ENCODE data around the gene ADSS1. TPM values are rescaled to one million over a fixed set of nuclear protein-coding genes. Genes with fewer than 3 reads are reported as not detected.

The ADSS1 gene
- polyA plus RNA-seq, 1 of the 3 experiments (the other 2 are of a cell fraction) = 14.3 TPM

DNA sequence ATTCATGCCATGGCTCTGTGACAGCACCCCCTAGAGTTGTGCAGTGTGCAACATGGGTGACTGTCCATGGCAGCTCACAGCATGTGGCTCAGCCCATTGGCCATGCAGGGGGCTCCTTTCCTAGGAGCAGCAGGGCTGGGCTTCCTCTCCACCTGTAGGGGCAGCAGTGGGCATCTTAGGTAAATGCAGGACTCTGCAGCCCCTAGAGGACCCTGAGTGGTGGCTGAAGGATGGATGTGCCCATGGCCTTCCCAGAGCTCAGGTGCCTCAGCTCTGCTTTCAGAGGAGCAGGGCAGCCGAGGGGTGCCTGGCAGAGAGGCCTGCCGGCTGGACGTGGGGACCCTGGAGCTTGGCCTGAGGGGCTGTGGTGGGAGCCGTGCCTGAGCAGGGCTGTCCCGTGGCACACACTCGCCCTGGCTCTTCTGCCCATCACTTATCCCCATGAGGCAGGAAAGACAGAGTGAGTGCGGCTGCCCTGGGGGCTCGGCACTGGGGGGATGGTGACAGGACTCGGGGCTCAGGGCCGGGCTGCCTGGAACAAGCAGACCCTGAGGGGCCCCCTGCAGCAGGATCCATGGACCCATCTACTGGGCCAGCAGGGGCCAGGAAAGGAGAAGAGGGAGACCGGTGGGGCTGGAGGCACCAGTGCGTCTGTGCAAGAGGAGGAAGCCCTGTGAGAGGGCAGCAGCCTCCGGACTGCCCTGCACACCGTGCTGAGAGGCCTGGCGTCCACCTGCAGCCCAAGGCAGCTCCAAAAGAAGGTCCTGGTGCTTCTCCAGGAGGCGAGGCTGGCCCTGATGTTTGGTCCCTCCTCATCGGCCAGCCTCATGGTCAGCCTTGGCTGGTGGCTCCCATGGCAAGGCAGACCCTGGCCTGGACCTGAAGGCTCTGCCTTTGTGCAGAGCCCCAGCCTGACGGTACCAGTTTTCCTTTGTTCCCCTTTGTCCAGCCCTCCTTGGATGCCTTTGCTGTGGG lies 7.6 kb downstream of the ADSS1 start:
- no peak overlapping the region for H3K4me2 ChIP-seq
- WGBS (ENCODE audit: low lambda C conversion rate) = 94% methylated on average over 11 of the region's 18 CpGs
- H3K9ac ChIP-seq = no peak overlapping the region
- CTCF ChIA-PET = interaction anchor here (1.0 to 4.4 kb wide), 7 partner anchors 7 to 95 kb away, joined by 3 to 21 read pairs (median 5); partner anchors contain the start of genes ADSS1 and SIVA1
- H4K20me1 ChIP-seq (ENCODE audit: insufficient read depth) = no peaks in the 10 kb centered on the region
- DNase-seq = peak; percentile 75
- no peaks in the 10 kb centered on the region for H3K27me3 ChIP-seq (ENCODE audit: insufficient read depth)
- H3K4me3 ChIP-seq (ENCODE audit: low read depth in 2 of 2, low read length in 1 of 2) = no peak overlapping the region
- H2AFZ ChIP-seq (ENCODE audit: low read depth) = no peak overlapping the region
- no peaks in the 10 kb centered on the region for H3F3A ChIP-seq (replicated peaks; ENCODE audit: insufficient read depth)
- H3K27ac ChIP-seq (ENCODE audit: low read depth in 2 of 2, low read length in 1 of 2) = no peak overlapping the region
- H3K36me3 ChIP-seq (replicated peaks in 1 of 2; ENCODE audit: control insufficient read depth in 1 of 2, insufficient read depth in 2 of 2, low read length in 1 of 2) = no peaks in the 10 kb centered on the region
- H3K4me1 ChIP-seq (ENCODE audit: control insufficient read depth in 1 of 2, insufficient read depth in 2 of 2, low read depth in 1 of 2, low read length in 1 of 2) = peaks cover 0 to 9% of the 10 kb centered on the region in 2 experiments; a peak in 1 of 4 replicates
- TF ChIP-seq, protein P1, sequence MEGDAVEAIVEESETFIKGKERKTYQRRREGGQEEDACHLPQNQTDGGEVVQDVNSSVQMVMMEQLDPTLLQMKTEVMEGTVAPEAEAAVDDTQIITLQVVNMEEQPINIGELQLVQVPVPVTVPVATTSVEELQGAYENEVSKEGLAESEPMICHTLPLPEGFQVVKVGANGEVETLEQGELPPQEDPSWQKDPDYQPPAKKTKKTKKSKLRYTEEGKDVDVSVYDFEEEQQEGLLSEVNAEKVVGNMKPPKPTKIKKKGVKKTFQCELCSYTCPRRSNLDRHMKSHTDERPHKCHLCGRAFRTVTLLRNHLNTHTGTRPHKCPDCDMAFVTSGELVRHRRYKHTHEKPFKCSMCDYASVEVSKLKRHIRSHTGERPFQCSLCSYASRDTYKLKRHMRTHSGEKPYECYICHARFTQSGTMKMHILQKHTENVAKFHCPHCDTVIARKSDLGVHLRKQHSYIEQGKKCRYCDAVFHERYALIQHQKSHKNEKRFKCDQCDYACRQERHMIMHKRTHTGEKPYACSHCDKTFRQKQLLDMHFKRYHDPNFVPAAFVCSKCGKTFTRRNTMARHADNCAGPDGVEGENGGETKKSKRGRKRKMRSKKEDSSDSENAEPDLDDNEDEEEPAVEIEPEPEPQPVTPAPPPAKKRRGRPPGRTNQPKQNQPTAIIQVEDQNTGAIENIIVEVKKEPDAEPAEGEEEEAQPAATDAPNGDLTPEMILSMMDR (IDR thresholded peaks at IDR 0.05) = peak; percentile 46
- no peak for TF ChIP-seq RXRA (IDR thresholded peaks at IDR 0.05; ENCODE audit: borderline replicate concordance, low read depth)
- POLR2A ChIA-PET = interaction anchor here (1.0 kb wide), 1 partner anchor 21 kb away, joined by 3 read pairs; the partner anchor contains the start of gene SIVA1
- no peaks in the 10 kb centered on the region for H3K9me3 ChIP-seq
- H3K9me2 ChIP-seq = no peaks in the 10 kb centered on the region
- H3K79me2 ChIP-seq (ENCODE audit: insufficient read depth) = no peaks in the 10 kb centered on the region

DNA sequence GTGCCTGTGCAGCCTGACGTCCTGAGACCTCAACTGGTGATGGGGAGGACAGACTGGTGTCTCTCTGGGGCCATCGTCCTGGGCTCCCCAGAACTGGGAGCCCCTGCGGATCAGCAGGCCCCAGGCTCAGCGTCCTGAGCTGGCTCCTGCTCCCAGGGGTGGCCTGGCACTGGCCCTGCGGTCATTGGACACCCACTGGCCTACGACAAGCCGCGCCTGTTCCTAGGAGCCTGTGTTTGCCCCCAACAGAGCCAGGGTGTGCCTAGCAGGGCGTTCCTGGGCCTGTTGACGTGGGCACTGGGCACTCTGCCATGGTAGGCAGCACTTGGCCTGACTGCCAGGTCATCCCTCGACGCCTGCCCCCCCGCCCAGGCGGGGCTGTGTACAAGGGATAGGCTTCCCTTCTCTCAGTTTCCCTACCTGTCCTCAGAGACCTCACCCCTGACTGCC lies 8.4 kb downstream of the ADSS1 start:
- H4K20me1 ChIP-seq (ENCODE audit: insufficient read depth) = no peaks in the 10 kb centered on the region
- H3K9me2 ChIP-seq = no peaks in the 10 kb centered on the region
- WGBS (ENCODE audit: low lambda C conversion rate) = 60% methylated on average over 6 of the region's 14 CpGs
- H3F3A ChIP-seq (replicated peaks; ENCODE audit: insufficient read depth) = no peaks in the 10 kb centered on the region
- no peak overlapping the region for H2AFZ ChIP-seq (ENCODE audit: low read depth)
- CTCF ChIA-PET = interaction anchor here (1.1 to 4.4 kb wide), 3 partner anchors 8 to 20 kb away, joined by 5 to 21 read pairs (median 5); partner anchors contain the start of genes ADSS1 and SIVA1
- H3K4me1 ChIP-seq (ENCODE audit: control insufficient read depth in 1 of 2, insufficient read depth in 2 of 2, low read depth in 1 of 2, low read length in 1 of 2) = peaks cover 0 to 6% of the 10 kb centered on the region in 2 experiments; a peak in 1 of 4 replicates
- H3K9ac ChIP-seq = no peak overlapping the region
- TF ChIP-seq NFIC (IDR thresholded peaks at IDR 0.05; ENCODE audit: borderline replicate concordance) = no peak
- TF ChIP-seq, protein P2, sequence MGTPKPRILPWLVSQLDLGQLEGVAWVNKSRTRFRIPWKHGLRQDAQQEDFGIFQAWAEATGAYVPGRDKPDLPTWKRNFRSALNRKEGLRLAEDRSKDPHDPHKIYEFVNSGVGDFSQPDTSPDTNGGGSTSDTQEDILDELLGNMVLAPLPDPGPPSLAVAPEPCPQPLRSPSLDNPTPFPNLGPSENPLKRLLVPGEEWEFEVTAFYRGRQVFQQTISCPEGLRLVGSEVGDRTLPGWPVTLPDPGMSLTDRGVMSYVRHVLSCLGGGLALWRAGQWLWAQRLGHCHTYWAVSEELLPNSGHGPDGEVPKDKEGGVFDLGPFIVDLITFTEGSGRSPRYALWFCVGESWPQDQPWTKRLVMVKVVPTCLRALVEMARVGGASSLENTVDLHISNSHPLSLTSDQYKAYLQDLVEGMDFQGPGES (IDR thresholded peaks at IDR 0.05; ENCODE audit: low read depth, low read length) = no peak
- no peak for TF ChIP-seq ELF1 (IDR thresholded peaks at IDR 0.05)
- no peaks in the 10 kb centered on the region for H3K79me2 ChIP-seq (ENCODE audit: insufficient read depth)
- H3K4me3 ChIP-seq (ENCODE audit: low read depth in 2 of 2, low read length in 1 of 2) = no peak overlapping the region
- no peaks in the 10 kb centered on the region for H3K27me3 ChIP-seq (ENCODE audit: insufficient read depth)
- no peaks in the 10 kb centered on the region for H3K36me3 ChIP-seq (replicated peaks in 1 of 2; ENCODE audit: control insufficient read depth in 1 of 2, insufficient read depth in 2 of 2, low read length in 1 of 2)
- no peaks in the 10 kb centered on the region for H3K9me3 ChIP-seq
- DNase-seq = no peak
- POLR2A ChIA-PET = no interaction called here
- H3K27ac ChIP-seq (ENCODE audit: low read depth in 2 of 2, low read length in 1 of 2) = no peak overlapping the region
- no peak overlapping the region for H3K4me2 ChIP-seq

Measured in SK-N-SH (cell line).